ENCODE data around the gene MRPL53.

The MRPL53 gene

DNA sequence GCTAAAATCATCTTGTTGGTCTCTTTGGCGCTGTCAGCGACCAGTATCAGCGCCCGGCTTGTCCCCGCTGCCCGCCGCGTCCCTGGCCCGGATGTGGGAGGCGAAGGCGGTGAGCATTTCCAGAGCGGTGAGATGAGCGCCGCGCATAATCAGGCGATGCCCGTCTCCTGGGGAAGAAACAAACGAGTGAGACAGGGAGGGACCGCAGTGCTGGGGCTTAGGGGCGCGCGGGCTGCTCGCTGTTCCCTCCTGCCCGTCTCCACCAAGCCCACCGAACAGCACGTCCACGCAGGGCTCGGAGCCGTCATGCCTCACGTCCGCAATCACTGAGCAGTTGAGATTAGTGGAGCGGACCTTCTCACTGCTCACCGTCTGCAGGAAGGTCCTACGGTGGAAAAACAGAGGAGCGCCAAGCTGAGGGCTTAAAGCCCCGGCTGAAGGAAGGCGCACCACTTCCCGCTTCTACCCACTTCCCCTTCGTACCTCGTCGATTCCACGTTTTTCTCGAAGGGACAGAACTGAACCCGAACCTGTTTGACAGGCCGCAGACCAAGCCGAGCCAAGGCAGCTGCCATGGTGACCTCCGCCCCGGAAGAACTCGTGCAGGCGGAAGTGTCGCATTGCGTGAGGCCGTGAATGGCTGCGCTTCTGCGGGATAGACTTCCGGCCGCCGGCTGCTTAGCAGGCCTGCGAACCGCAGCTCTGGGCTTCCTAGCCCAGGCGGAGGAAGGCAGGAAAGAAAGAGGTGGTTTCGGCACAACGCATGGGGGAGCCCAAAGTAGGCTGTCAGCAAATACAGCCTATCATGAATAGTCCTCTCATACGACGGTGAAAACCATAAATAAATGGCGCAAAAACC, at the start of gene MRPL53:
MRPL53 (minus strand) TSS at position 595 of the 859 bp plus-strand sequence; CDS start at position 575, 20 bp downstream.
- DNase-seq = peak; percentile 97

DNA sequence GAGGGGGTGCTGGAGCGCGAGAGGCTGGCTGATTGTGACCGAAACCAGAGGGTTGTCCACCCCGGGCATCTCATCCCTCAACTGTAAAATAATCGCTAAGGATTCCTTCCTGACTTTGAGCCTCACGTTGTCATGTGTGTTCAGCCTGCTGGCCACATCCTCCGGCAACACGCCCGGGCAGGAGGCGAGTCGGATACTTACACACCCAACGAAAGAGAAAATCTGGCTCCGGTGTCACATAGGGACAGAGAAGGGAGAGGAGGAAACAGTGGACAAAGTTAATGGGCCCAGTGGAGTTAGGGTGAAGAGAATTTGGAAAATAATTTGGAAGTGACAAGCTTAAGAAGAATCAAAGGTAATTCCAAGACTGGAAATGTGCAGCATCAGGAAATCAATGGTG, 44.2 kb upstream of the MRPL53 start:
- no peak for DNase-seq

DNA sequence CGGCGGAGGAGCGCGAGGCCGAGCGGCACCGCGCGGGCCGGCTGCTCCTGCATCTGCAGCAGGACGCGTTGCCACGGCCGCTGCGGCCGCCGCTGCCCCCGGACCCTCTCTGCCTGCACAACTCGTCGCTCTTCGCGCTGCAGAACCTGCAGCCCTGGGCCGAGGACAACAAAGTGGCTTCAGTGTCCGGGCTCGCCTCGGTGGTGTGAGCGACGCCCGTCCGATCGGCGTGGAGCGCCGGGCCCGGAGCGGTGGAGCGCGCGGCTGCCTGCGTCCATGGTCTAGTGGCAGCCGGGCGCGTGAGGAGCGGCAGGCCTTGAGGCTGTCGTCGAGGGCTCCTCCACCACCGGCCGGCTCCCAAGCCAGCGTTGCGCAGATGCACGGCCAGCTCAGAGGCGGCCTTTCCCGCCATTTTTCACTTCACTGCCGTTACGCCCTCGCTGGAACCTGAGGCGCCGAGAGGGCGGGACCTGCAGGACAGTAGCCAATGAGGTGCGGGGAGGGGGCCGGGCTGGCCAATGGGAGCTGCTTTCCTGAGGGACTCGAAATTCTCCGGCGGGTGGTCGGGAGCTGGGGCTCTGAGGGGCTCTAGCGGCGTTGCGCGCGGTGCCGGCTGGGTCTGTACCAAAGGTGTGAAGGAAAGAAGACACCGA, 43.6 kb upstream of the MRPL53 start:
- DNase-seq = peak; percentile 81

DNA sequence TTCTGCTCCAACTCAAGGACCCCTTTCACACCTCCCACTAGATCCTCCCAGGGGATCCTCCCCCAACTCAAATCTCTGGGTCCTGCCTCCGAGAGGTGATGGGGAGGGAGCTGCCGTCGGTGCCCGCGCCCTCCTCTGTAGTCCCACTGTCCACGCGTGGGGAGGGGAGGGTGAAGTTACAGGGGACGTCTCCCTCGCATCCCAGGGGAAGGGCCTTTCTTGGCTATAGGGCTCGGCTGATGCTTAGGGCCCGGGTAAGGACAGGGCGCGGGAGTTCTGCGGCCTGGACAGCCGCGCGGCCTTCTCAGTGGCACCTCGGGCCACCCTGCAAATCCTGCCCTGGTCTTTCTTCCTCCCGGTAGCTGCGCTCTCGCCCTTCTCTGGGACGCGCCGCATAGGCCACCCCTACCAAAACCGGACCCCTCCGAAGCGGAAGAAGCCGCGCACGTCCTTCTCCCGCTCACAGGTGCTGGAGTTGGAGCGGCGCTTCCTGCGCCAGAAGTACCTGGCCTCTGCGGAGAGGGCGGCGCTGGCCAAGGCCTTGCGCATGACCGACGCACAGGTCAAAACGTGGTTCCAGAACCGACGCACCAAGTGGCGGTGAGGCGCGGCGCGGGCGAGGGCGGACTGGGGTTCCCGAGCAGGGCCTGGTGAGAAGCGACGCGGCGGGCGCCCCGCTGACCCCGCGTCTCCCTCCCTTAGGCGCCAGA, 42.9 kb upstream of the MRPL53 start:
- no peak for DNase-seq

DNA sequence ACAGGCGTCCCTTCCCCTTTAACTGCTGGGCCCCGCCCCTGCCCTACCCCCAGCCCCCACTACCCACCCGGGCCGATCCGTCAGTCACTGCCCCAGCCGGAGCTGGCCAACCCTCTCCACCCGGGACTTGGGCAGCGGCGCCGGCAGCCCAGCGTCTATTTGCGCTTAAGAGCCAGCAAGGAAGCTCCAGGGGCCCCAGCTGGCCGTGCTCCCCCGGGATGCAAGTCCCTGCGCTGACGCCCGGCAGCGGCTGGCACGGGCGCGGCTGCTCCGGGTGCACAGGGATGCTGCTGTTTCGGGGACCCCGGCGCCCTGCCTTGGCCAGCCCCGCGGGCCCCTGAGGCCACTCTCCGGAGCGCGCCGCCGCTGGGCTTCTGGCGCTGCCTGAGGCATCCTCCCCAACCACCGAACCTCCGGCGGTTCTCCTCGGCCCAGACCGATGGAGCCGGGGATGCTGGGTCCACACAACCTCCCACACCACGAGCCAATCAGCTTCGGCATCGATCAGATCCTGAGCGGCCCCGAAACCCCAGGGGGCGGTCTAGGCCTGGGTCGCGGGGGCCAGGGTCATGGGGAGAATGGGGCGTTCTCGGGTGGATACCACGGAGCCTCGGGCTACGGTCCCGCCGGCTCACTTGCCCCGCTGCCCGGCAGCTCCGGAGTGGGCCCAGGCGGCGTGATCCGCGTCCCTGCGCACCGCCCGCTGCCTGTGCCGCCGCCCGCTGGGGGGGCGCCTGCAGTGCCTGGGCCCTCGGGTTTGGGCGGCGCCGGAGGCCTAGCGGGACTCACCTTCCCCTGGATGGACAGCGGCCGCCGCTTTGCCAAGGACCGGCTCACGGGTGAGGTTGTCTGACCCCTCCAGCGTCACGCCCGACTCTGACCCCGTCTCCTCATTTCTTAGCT, 42.1 kb upstream of the MRPL53 start, which contains the start of gene TLX2:
TLX2 (plus strand) TSS at position 83 of the 903 bp plus-strand sequence; CDS start at position 440, 357 bp downstream.
- no peak for DNase-seq

DNA sequence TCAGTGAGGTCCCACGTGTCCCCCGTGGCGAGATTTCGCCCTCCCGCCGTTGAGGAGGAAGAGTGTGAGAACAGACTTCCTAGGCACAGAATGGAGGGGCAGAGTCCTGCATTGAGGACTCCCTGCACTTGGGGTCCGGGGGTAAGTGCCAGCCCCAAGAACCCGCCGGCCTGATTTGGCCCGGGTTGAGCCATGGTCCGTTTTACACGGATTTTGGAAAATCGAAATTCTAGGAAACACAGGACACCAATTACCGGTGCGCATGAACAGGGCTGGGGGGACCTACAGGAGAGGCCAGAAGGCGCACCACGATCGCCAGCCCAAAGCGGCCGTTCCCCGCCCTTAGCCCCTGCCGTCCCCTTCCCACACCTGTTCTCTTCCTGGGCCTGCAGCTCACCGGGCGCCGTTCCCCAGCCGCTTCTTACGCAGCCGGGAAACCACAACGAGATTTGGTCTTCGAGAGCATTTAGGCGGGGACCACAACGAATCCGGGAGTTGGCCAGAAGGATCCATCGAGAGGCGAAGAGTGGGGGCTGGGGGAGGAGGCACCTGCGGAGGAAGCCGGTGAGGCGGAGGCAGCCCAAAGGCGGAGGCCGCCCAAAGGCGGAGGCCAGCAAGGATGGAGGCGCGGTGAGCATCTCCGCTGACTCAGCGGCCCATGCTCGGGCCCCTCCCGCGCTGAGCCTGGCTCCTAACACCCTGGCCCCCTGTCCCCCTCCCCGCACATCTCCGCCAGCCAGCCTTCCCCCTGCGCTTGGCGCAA, 41.3 kb upstream of the MRPL53 start:
- DNase-seq = peak; percentile 23

DNA sequence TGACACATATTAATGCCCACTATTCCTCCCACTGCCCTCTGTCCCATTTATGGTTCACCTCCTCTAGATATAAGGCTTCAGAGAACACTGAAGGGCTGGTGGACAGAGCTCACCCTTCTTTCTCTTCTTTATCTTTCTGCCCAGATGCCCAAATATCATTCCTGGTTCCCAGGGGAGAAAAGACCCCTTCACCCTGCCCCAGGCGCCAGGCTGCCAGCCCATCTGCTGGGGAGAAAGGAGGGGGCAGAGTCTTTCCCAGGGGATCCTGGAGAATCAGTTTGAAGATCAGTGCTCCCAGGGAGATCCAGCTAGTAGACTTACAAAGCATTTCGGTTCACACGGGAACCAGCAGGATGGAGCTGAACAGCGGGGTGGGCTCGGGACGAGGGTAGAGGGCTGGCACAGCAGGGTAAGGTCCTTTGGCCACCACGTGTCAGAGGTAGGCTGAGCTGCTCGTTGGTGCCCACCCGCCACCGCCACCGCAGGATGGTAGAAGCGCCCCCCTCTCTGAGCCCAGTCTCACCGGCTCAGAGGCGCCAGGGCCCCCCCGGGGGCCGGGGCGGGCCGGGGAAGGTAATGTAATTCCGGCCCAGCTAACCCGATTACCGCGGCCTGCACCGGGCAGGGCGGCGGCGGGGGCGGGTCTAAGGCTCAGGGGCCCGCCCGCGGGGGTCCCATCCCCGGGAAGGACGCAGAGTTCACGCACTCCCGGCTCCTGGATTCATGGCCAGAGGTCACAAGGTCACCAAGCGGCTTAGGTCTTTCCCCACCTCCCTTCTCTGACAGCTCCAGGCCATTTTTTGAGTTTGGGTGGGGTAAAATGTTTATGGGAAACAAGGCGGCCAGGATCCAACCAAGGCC, 40.5 kb upstream of the MRPL53 start:
- DNase-seq = no peak

DNA sequence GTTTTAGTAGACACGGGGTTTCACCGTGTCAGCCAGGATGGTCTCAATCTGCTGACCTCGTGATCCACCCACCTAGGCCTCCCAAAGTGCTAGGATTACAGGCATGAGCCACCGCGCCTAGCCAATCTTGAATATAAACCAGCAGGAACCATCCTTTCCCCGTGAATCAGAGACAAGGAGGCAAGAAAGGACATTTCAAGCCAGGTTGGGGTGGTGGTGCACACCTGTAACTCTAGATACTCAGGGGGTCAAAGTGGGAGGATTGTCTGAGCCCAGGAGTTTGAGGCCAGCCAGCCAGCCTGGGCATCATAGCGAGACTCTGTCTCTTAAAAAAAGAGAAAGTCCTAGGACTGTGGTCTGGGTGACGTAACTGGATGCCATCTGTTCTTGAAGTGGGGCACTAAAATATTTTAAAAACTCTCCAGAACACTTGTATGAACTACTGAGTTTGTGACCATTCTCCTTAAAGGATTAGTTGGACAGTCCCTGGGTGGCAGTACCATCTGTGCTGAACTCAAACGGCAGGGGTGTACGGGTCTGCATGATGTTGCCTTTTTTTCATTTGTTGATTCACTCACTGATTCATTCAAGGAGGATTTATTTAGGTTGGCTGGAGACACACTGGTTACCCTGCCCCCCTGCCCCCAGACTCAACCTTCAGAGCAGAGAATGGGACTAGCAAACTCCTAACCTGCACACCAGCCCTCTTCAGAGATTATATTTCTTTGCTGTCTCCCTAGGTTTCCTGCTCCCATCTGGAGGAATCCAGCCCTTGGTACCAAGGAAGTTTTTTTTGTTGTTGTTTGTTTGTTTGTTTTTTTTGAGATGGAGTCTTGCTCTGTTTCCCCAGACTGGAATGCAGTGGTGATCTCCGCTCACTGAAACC, 38.9 kb upstream of the MRPL53 start:
- no peak for DNase-seq

DNA sequence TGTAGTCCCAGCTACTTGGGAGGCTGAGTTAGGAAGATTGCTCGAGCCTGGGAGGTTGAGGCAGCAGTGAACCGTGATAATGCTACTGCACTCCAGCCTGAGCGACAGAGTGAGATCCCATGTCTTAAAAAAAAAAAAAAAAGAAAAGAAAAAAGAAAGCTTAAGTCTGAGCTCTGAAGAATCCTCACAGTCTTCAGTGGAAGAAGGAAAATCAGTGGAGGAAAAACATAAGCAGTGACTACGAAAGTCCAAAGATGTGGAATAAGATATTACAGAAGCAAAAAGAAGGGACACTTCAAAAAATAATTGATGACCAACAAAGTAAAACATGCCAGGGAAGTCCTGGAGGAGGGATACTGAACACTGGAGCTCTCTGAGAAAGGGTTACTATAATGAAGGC, 37.8 kb upstream of the MRPL53 start:
- DNase-seq = no peak

DNA sequence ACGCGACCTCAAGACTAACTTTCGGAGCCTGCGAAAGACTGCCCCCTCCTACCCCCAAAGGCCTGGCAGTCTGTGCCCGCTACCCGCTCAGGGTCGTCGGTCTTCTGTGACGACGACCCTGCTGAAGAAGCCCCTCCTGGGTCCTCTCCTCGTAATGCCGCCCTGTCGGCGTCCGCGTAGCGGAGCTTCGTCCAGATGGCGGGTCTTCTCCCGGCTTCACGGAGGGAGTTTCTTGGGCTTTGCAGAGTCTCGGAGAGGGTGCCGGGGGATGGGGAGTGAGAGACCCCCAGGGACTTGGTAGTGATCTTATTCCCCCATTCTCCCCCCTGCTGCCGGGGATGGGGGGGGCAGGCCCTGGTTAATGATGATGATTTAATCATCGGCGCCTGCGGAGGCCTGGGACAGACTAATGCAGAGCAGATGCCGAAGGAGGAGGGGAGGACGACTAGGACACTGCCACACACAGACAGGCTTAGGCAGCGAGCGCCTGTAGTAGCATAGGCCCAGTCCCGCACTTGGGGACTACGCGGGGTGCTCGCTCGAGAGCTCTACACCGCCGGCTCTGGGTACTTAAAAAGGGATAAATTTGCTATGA, 35.5 kb upstream of the MRPL53 start:
- no peak for DNase-seq

DNA sequence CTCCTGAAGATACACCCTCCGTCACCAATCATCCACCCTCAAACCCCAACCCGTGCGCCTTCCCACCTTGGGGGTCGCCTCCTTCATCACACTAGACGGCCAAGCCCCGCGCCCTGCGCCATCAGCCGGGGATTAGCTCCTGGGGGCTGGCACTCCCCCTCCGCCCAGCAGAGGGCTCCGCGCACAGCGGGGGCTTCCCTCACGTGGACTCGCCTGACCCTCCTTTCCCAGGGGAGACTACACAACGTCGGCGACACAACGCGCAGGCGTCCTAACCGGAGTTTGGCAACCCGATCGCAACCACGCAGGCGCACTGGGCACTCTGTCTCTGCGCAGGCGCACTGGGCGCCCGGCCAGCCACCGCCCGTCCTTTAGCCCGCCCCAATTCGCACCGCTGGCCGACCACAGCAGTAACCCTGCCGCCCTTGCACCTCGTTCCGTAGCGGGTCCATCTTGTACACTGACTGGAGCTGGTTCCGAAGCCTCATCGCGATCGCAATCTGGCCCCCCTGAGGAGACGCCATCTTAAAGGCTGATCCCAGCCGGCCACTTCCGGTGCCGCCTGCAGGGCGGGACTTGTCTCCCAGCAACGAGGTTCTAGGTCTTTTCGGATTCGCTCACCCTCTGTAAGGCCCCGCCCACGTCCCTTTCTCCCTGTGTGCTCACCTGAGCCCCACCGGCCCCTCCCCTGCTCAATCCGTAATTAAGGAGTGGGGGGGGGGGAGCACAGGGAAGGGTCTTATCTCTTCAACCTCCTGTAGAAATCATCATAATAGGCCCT, 34.9 kb upstream of the MRPL53 start, which contains the start of gene PCGF1:
PCGF1 (minus strand) TSS at position 551 of the 781 bp plus-strand sequence; CDS start at position 524, 27 bp downstream.
- peak; percentile 99 for DNase-seq

DNA sequence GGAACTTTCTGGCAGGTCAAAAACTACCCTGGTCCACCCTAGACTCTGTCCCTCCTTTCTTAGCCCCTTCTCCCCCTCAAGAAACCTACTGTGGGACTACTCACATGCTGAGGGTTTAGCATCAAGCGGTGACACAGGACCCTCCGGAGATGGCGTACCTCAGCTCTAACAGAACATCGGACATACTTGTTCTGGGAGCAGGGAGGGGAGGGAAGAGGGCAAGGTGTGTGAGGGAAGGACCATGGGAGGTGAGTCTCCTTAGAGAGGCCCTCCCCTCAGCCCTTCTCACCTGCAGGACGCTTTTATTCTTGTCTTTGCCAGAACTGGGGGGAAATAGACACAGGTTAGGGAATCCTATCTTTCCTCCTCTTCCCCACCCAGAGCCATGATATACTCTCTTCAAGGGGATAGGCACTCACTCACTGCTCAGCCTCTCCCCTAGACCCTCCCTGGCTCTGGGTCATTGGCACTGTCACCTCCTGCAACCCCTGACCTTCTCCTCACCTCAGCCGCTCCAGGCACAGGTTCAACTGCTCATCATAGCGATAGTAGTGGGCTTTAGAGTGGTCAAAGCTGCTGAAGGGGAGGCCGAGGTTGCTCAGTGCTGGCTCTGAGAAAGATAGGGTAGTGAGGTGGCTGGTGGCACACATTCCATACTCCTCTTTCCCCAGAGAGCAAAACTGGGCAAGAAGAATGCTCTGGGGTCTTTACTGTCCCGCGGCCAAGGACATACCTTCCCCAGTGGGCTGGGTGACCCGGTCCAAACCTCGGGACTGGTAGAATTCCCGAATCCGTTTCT, 33.2 kb upstream of the MRPL53 start:
- no peak for DNase-seq

DNA sequence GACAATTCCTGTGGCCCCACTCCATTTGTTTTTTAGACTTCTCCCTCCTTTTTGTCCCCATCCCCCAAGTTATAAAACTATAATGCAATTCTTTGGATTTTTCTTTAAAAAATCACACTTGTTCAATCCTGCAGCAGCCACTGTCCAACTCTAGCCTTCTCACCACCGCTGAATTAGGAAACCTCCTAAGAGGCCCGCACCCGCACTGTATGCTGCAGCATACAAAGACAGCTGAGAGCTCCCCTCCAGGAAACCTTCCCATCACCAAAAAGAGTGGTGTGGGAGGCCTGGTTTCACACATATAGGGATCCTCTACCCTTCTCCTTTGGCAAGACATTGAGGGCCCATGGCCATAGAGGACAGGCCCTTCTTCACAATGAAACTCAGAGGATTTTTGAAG, 32.1 kb upstream of the MRPL53 start:
- DNase-seq = no peak

DNA sequence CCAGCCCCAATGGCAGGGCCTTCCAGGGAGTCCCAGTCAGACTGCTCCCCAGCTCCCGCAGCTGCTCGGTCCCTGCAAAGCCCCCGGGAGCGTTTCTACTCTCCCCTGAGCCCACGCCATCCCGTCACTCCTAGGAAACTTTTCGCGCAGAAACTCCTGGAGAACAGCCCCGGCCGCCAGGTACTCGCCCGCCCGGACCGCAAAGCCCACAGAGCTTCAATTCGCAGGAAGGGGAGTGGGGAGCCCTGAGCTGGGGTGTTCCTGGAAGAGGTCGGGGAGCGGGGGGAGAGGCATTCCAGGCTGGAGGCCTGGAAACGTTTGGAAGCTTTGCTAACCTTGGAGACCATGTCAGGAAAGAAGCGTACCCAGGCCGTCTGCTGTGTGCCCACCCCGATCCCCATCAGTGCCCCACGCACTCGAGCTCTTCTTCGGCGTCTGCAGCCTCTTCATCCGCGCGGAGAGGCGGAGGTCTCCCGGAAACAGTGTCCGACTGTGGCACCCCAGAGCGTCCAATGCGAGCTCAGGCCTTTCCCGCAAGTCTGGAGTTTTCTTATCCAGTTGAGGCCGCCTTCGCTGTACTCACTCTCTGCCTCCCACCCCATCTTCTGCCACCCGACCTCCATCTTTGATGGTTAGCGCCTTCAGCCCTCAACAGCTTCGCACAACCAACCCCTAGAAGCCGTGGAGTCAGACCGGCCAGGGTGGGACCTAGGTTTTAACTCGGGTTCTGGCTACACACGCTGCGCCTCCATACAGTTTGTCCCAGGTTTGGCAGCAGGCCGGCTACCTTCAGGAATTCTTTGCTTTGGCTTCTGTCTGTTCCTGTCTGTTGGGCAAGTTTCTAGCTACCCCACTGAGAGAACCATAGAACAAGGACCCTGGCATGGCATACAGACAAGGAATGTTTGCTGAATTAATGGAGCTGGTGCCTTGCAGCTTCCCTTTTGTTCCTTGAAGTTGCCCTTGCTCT, 31.3 kb upstream of the MRPL53 start:
- DNase-seq = no peak

DNA sequence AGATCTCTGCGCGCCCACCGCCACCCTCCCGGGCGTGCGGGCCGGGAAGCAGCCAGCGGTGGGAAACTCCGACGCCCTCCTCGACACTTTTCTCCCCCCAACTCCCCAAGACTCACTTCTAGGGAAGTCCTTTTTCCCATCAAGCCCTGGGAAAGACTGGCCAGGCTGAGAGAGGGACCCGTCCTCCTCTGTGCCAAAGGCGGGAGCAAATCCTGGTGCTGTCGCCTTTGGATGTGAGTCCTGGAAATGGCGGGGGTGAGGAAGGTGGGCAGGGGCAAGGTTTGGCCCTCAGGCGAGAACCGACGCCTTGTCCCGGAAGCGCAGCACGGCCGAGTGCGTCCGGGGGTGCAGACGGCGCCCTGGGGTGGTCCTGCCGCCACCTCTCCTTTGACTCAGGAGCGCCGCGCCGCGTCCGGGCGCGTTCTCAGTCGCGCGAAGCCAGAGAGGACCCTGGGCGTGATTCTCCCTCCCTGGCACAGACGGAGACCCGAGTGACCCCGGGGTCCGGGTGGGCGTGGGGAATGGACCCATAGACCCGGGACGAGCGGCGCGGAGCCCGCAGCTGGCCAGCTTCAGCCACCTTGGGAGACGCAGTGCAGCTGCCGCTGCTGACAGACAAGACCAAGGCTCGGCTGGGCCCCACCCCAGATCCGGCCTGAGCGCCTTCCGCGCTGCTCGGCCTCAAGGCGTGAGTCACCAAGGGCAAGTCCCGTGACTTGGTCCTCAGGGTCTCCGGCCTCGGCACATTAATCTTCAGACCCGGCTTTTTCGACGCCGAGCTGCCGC, 30.4 kb upstream of the MRPL53 start:
- peak; percentile 28 for DNase-seq

All from stimulated activated CD4-positive, alpha-beta T cell treated with anti-CD3 and anti-CD28 coated beads, Interleukin-4, amount 100 ng/mL, for 24 hours (primary cell).